HepG2 (cell line): Measurements from ENCODE around the gene MIPEP. TPM values are rescaled to one million over a fixed set of nuclear protein-coding genes. Genes with fewer than 3 reads are reported as not detected.

Experiments used
- AKAP8 ChIP-seq: sonication (generic); formaldehyde crosslinking; IDR thresholded peaks from 2 replicates; pipeline ENCODE4 v1.5.1; 2020; ENCODE audit warnings: mild to moderate bottlenecking, missing genetic modification reagents
- NFE2 ChIP-seq: sonication (generic); formaldehyde crosslinking; IDR thresholded peaks from 2 replicates; pipeline ENCODE4 v1.4.0; 2020; ENCODE audit warnings: missing genetic modification reagents
- SOX13 ChIP-seq, 3 experiments: fragments of 450-650 bp in 1 of 3; sonication (generic) in 1 of 3; formaldehyde crosslinking in 1 of 3; IDR thresholded peaks in 2 of 3; conservative IDR thresholded peaks in 1 of 3; 2 replicates each; pipeline versions ENCODE4 v1.5.0 to v1.6.1; 2016 to 2020; ENCODE audit warnings: antibody characterized with exemption in 1 of 3, mild to moderate bottlenecking in 1 of 3, missing compliant biosample characterization in 1 of 3, missing genetic modification reagents in 1 of 3, moderate library complexity in 1 of 3
- WIZ ChIP-seq: sonication (generic); formaldehyde crosslinking; IDR thresholded peaks from 2 replicates; pipeline ENCODE4 v1.5.1; 2020; ENCODE audit warnings: mild to moderate bottlenecking, missing genetic modification reagents
- ZNF737 ChIP-seq: sonication (generic); formaldehyde crosslinking; IDR thresholded peaks from 2 replicates; pipeline ENCODE4 v1.5.0; 2020; ENCODE audit warnings: missing genetic modification reagents, mild to moderate bottlenecking, borderline replicate concordance
- ZNF790 ChIP-seq: sonication (generic); formaldehyde crosslinking; IDR thresholded peaks from 2 replicates; pipeline ENCODE4 v1.8.0; 2022; ENCODE audit warnings: missing genetic modification reagents, mild to moderate bottlenecking, borderline replicate concordance
- ZSCAN12 ChIP-seq: sonication (generic); formaldehyde crosslinking; IDR thresholded peaks from 2 replicates; pipeline ENCODE4 v1.9.0; 2021; ENCODE audit warnings: mild to moderate bottlenecking, missing genetic modification reagents
- polyA plus RNA-seq, 8 experiments: library from polyadenylated mRNA; depleted of rRNA in 3 of 8; stranded (reverse) in 7 of 8; unstranded in 1 of 8; fragments of >200 nt; fragmentation: Illumina TruSeq in 4 of 8; extraction: Trizol in 4 of 8; gene quantifications; 2 replicates each; pipeline versions ENCODE4 v1.2.1 to v1.2.3, GENCODE V29; 2011 to 2016; ENCODE audit warnings: low read depth in 4 of 8, missing spikeins in 1 of 8, mixed read lengths in 1 of 8; ENCODE audit not compliant: insufficient read depth in 1 of 8
- total RNA-seq, 5 experiments: library from RNA; depleted of rRNA; stranded (reverse); fragments of >200 nt; fragmentation: Illumina TruSeq; extraction: Trizol; gene quantifications; 2 replicates each; pipeline ENCODE4 v1.2.3, GENCODE V29; 2016; ENCODE audit warnings: low read depth in 1 of 5
- TF ChIP-seq, protein P1 (sequence below): sonication (generic); formaldehyde crosslinking; IDR thresholded peaks from 2 replicates; pipeline ENCODE4 v1.4.0; 2020; ENCODE audit warnings: missing genetic modification reagents
- TF ChIP-seq, protein P2 (sequence below): sonication (generic); formaldehyde crosslinking; IDR thresholded peaks from 2 replicates; pipeline ENCODE4 v1.4.0; 2020; ENCODE audit warnings: mild to moderate bottlenecking, missing genetic modification reagents
- TF ChIP-seq, protein P3 (sequence below): IDR thresholded peaks from 2 replicates; pipeline ENCODE4 v1.4.0; 2020; ENCODE audit warnings: mild to moderate bottlenecking, missing genetic modification reagents
- TF ChIP-seq, protein P4 (sequence below): sonication (generic); formaldehyde crosslinking; IDR thresholded peaks from 2 replicates; pipeline ENCODE4 v1.8.0; 2022; ENCODE audit warnings: missing genetic modification reagents, mild to moderate bottlenecking, moderate library complexity, borderline replicate concordance
- TF ChIP-seq, protein P5 (sequence below): IDR thresholded peaks from 2 replicates; pipeline ENCODE4 v1.6.1; 2016; ENCODE audit warnings: mild to moderate bottlenecking
- TF ChIP-seq, protein P6 (sequence below): sonication (generic); formaldehyde crosslinking; IDR thresholded peaks from 2 replicates; pipeline ENCODE4 v1.9.0; 2021; ENCODE audit warnings: mild to moderate bottlenecking, missing genetic modification reagents

The MIPEP gene
- total and polyA plus RNA-seq, 2 of the 13 experiments (the other 11 are each of a cell fraction or from before 2014, with no cell fraction given) = 9.3 to 24.1 TPM

DNA sequence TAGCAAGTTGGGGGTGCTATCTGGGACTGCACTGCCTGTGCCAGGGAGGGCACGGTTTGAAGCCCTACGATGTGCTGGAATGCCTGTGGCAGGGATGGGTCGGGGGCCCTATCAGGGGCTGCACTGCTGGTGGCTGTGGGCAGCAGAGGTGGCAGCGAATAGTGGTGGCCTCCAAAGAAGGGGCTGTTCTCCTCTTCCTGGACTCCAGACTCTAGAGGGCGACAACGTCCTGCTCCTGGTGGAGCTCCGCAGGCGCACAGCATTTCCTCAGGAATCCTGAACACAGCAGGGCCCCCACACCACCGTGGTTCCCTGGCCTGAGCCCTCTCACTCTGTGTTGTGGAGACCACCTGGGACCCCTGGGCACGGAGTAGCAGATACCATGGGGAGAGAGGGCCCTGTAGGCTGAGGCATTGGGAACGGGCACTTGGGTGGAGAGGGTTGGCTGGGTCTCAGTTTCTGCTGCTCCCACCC, 173.4 kb downstream of the MIPEP start (continued):
- TF ChIP-seq, protein P1, sequence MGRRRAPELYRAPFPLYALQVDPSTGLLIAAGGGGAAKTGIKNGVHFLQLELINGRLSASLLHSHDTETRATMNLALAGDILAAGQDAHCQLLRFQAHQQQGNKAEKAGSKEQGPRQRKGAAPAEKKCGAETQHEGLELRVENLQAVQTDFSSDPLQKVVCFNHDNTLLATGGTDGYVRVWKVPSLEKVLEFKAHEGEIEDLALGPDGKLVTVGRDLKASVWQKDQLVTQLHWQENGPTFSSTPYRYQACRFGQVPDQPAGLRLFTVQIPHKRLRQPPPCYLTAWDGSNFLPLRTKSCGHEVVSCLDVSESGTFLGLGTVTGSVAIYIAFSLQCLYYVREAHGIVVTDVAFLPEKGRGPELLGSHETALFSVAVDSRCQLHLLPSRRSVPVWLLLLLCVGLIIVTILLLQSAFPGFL (CRISPR knock-in tag) = no peak
- TF ChIP-seq, protein P2, sequence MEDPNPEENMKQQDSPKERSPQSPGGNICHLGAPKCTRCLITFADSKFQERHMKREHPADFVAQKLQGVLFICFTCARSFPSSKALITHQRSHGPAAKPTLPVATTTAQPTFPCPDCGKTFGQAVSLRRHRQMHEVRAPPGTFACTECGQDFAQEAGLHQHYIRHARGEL (CRISPR knock-in tag) = peak; percentile 90; the same call in 1 of the 2 replicates
- TF ChIP-seq ZSCAN12 (CRISPR knock-in tag) (no peak), ZNF790 (CRISPR knock-in tag) (no peak), SOX13 (IDR thresholded peaks at IDR 0.05) (no peak), SOX13 (CRISPR knock-in tag; conservative IDR thresholded peaks at IDR 0.05 in 1 of 2, IDR thresholded peaks at IDR 0.05 in 1 of 2) (no peak), NFE2 (CRISPR knock-in tag) (no peak), AKAP8 (CRISPR knock-in tag) (no peak), WIZ (CRISPR knock-in tag) (no peak), ZNF737 (CRISPR knock-in tag) (no peak)
- TF ChIP-seq, protein P3, sequence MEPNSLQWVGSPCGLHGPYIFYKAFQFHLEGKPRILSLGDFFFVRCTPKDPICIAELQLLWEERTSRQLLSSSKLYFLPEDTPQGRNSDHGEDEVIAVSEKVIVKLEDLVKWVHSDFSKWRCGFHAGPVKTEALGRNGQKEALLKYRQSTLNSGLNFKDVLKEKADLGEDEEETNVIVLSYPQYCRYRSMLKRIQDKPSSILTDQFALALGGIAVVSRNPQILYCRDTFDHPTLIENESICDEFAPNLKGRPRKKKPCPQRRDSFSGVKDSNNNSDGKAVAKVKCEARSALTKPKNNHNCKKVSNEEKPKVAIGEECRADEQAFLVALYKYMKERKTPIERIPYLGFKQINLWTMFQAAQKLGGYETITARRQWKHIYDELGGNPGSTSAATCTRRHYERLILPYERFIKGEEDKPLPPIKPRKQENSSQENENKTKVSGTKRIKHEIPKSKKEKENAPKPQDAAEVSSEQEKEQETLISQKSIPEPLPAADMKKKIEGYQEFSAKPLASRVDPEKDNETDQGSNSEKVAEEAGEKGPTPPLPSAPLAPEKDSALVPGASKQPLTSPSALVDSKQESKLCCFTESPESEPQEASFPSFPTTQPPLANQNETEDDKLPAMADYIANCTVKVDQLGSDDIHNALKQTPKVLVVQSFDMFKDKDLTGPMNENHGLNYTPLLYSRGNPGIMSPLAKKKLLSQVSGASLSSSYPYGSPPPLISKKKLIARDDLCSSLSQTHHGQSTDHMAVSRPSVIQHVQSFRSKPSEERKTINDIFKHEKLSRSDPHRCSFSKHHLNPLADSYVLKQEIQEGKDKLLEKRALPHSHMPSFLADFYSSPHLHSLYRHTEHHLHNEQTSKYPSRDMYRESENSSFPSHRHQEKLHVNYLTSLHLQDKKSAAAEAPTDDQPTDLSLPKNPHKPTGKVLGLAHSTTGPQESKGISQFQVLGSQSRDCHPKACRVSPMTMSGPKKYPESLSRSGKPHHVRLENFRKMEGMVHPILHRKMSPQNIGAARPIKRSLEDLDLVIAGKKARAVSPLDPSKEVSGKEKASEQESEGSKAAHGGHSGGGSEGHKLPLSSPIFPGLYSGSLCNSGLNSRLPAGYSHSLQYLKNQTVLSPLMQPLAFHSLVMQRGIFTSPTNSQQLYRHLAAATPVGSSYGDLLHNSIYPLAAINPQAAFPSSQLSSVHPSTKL (CRISPR knock-in tag) = no peak
- TF ChIP-seq, protein P4, sequence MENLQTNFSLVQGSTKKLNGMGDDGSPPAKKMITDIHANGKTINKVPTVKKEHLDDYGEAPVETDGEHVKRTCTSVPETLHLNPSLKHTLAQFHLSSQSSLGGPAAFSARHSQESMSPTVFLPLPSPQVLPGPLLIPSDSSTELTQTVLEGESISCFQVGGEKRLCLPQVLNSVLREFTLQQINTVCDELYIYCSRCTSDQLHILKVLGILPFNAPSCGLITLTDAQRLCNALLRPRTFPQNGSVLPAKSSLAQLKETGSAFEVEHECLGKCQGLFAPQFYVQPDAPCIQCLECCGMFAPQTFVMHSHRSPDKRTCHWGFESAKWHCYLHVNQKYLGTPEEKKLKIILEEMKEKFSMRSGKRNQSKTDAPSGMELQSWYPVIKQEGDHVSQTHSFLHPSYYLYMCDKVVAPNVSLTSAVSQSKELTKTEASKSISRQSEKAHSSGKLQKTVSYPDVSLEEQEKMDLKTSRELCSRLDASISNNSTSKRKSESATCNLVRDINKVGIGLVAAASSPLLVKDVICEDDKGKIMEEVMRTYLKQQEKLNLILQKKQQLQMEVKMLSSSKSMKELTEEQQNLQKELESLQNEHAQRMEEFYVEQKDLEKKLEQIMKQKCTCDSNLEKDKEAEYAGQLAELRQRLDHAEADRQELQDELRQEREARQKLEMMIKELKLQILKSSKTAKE (CRISPR knock-in tag) = no peak
- TF ChIP-seq, protein P5, sequence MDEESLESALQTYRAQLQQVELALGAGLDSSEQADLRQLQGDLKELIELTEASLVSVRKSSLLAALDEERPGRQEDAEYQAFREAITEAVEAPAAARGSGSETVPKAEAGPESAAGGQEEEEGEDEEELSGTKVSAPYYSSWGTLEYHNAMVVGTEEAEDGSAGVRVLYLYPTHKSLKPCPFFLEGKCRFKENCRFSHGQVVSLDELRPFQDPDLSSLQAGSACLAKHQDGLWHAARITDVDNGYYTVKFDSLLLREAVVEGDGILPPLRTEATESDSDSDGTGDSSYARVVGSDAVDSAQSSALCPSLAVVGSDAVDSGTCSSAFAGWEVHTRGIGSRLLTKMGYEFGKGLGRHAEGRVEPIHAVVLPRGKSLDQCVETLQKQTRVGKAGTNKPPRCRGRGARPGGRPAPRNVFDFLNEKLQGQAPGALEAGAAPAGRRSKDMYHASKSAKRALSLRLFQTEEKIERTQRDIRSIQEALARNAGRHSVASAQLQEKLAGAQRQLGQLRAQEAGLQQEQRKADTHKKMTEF (CRISPR knock-in tag) = no peak
- TF ChIP-seq, protein P6, sequence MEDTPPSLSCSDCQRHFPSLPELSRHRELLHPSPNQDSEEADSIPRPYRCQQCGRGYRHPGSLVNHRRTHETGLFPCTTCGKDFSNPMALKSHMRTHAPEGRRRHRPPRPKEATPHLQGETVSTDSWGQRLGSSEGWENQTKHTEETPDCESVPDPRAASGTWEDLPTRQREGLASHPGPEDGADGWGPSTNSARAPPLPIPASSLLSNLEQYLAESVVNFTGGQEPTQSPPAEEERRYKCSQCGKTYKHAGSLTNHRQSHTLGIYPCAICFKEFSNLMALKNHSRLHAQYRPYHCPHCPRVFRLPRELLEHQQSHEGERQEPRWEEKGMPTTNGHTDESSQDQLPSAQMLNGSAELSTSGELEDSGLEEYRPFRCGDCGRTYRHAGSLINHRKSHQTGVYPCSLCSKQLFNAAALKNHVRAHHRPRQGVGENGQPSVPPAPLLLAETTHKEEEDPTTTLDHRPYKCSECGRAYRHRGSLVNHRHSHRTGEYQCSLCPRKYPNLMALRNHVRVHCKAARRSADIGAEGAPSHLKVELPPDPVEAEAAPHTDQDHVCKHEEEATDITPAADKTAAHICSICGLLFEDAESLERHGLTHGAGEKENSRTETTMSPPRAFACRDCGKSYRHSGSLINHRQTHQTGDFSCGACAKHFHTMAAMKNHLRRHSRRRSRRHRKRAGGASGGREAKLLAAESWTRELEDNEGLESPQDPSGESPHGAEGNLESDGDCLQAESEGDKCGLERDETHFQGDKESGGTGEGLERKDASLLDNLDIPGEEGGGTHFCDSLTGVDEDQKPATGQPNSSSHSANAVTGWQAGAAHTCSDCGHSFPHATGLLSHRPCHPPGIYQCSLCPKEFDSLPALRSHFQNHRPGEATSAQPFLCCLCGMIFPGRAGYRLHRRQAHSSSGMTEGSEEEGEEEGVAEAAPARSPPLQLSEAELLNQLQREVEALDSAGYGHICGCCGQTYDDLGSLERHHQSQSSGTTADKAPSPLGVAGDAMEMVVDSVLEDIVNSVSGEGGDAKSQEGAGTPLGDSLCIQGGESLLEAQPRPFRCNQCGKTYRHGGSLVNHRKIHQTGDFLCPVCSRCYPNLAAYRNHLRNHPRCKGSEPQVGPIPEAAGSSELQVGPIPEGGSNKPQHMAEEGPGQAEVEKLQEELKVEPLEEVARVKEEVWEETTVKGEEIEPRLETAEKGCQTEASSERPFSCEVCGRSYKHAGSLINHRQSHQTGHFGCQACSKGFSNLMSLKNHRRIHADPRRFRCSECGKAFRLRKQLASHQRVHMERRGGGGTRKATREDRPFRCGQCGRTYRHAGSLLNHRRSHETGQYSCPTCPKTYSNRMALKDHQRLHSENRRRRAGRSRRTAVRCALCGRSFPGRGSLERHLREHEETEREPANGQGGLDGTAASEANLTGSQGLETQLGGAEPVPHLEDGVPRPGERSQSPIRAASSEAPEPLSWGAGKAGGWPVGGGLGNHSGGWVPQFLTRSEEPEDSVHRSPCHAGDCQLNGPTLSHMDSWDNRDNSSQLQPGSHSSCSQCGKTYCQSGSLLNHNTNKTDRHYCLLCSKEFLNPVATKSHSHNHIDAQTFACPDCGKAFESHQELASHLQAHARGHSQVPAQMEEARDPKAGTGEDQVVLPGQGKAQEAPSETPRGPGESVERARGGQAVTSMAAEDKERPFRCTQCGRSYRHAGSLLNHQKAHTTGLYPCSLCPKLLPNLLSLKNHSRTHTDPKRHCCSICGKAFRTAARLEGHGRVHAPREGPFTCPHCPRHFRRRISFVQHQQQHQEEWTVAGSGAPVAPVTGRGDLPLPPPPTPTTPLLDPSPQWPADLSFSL (CRISPR knock-in tag) = no peak
